Measurements from ENCODE around the gene SH3D19.

DNA sequence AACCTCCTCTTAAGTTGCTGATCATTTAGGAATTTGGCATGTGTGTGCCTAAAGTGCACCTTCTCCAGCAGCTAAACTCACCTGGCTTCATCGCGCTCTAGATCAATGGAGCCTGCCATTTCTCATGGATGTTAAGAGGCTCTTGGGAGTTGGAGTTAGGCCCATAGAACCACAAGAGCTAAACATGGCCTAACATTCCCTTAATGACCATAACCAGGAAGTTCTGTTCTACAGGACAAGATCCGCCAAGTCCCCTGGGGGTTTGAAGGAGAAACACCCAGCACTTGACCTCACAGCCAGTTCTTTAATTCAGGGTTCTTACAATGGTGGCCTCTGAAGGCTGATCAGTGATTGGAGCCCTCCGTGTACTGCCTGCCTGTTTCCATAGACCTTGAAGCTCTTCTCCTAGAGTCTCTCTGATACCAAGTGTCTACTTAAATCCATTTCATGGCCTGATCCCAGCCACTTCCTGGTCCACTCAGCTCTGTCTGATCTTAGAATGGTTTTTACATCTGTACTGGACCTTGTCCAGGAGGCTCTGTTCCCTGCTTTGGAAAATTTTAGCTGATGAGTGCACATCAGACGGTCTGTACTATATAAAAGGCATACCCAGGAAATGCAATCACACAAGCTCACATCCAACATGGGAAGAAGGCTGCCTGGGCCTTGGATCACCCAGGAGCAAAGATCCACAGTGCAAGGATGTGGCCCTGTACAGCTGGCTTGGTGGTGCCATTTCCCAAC is 180.9 kb downstream of the SH3D19 start:
- TF ChIP-seq, protein P1, sequence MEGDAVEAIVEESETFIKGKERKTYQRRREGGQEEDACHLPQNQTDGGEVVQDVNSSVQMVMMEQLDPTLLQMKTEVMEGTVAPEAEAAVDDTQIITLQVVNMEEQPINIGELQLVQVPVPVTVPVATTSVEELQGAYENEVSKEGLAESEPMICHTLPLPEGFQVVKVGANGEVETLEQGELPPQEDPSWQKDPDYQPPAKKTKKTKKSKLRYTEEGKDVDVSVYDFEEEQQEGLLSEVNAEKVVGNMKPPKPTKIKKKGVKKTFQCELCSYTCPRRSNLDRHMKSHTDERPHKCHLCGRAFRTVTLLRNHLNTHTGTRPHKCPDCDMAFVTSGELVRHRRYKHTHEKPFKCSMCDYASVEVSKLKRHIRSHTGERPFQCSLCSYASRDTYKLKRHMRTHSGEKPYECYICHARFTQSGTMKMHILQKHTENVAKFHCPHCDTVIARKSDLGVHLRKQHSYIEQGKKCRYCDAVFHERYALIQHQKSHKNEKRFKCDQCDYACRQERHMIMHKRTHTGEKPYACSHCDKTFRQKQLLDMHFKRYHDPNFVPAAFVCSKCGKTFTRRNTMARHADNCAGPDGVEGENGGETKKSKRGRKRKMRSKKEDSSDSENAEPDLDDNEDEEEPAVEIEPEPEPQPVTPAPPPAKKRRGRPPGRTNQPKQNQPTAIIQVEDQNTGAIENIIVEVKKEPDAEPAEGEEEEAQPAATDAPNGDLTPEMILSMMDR (IDR thresholded peaks at IDR 0.05): no peak
- TF ChIP-seq POLR2A (IDR thresholded peaks at IDR 0.05) (no peak), EP300 (IDR thresholded peaks at IDR 0.05) (no peak)
